DMS 273 (cell line): ENCODE results near the gene SLC30A4.
"Not testable (repeated sequence)": the region's sequence is repeated elsewhere in the genome, so short reads cannot be mapped to it uniquely, and the experiment has no call there.

Experiments
- DNase-seq: peaks from one replicate; lab custom pipeline; 2025; ENCODE audit not compliant: unreplicated experiment; lab: John Stamatoyannopoulos, UW

Gene SLC30A4

GRCh38 chr15:45522328-45523165 lies at the start of gene SLC30A4:
SLC30A4 (minus strand) TSS chr15:45522755; CDS start chr15:45522354, 401 bp downstream.
- peak; percentile 78 for DNase-seq

- no peak for DNase-seq
Observed at GRCh38 chr15:45555934-45556608, 33.5 kb upstream of the SLC30A4 start.

GRCh38 chr15:45551676-45552075 lies 29.1 kb upstream of the SLC30A4 start:
- no peak for DNase-seq

- DNase-seq: no peak
Observed at GRCh38 chr15:45550436-45550835, 27.9 kb upstream of the SLC30A4 start.

- DNase-seq: no peak
Observed at GRCh38 chr15:45549541-45550220, 27.1 kb upstream of the SLC30A4 start.

- DNase-seq: no peak
Observed at GRCh38 chr15:45548753-45549520, 26.4 kb upstream of the SLC30A4 start.

- DNase-seq: no peak
Observed at GRCh38 chr15:45546789-45547188, 24.2 kb upstream of the SLC30A4 start.

GRCh38 chr15:45544266-45545023 lies 21.9 kb upstream of the SLC30A4 start:
- no peak for DNase-seq

GRCh38 chr15:45543051-45543450 lies 20.5 kb upstream of the SLC30A4 start:
- no peak for DNase-seq

- no peak for DNase-seq
Observed at GRCh38 chr15:45540531-45540930, 18.0 kb upstream of the SLC30A4 start.

GRCh38 chr15:45539680-45540079 lies 17.1 kb upstream of the SLC30A4 start:
- no peak for DNase-seq

GRCh38 chr15:45536934-45537333 lies 14.4 kb upstream of the SLC30A4 start:
- no peak for DNase-seq

GRCh38 chr15:45535486-45536042 lies 13.0 kb upstream of the SLC30A4 start:
- DNase-seq: no peak

- DNase-seq: no peak
Observed at GRCh38 chr15:45534821-45535220, 12.3 kb upstream of the SLC30A4 start.

- DNase-seq: not testable (repeated sequence)
Observed at GRCh38 chr15:45532892-45533291, 10.3 kb upstream of the SLC30A4 start.

GRCh38 chr15:45529613-45530012 lies 7.1 kb upstream of the SLC30A4 start:
- DNase-seq: no peak

- DNase-seq: no peak
Observed at GRCh38 chr15:45527086-45527485, 4.5 kb upstream of the SLC30A4 start.

- DNase-seq: no peak
Observed at GRCh38 chr15:45523166-45523460, 558 bp upstream of the SLC30A4 start.

GRCh38 chr15:45521596-45522327 lies 793 bp downstream of the SLC30A4 start:
- peak; percentile 37 for DNase-seq
